Measurements from ENCODE around the gene RAB37. TPM values are rescaled to one million over a fixed set of nuclear protein-coding genes. Genes with fewer than 3 reads are reported as not detected.

Gene RAB37
- total RNA-seq, 1 experiment from 2014 or later, result 2.5 TPM

DNA sequence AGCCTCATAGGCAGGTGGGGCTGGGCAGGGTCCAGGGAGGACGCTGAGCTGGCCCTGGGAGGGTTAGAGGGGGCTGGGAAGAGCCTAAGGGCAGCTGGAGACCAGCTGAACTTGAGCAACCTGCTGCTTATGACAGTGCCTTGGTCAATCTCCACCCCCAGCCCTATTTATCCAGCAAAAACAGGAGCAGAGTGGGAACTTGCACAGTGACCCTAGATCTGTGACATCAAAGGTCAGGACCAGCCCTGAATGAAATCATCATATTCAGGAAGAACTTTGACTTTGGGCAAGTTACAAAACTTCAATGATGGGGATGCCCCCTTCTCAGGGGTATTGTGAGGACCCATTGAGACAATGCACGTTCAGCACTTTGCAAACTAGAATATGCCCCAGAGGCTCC is 33.7 kb upstream of the RAB37 start:
- Histone ChIP-seq H2BK12ac (ENCODE audit: insufficient read length, low read depth, low read length) (no peak overlapping the region), H3K79me1 (ENCODE audit: insufficient read depth, low read depth, low read length, poor library complexity, severe bottlenecking) (no peaks in the 10 kb centered on the region), H4K8ac (replicated peaks; ENCODE audit: insufficient read length, low read depth, low read length) (no peak overlapping the region), H3K4me2 (ENCODE audit: insufficient read depth, insufficient read length, low read length) (no peak overlapping the region), H2BK15ac (ENCODE audit: low read depth, low read length) (no peak overlapping the region), H4K5ac (ENCODE audit: insufficient read length, low read depth, low read length) (no peak overlapping the region), H3K27me3 (ENCODE audit: insufficient read depth, low read length) (peaks cover 2% of the 10 kb centered on the region; the same call in 1 of the 2 replicates), H4K91ac (ENCODE audit: insufficient read length, low read depth, low read length) (no peak overlapping the region), H3K9ac (ENCODE audit: extremely low read depth, insufficient read length, low read length) (no peak overlapping the region), H3K79me2 (ENCODE audit: insufficient read depth, low read length) (no peaks in the 10 kb centered on the region), H2BK120ac (ENCODE audit: low read depth, low read length, poor library complexity, severe bottlenecking) (no peak overlapping the region), H3K27ac (ENCODE audit: insufficient read length, low read depth, low read length) (no peak overlapping the region), H3K23me2 (ENCODE audit: insufficient read length, low read depth, low read length, poor library complexity, severe bottlenecking) (no peaks in the 10 kb centered on the region), H4K20me1 (ENCODE audit: control insufficient read depth, insufficient read depth, insufficient read length) (no peaks in the 10 kb centered on the region), H3T11ph (ENCODE audit: low read length) (no peak overlapping the region), H3K9me3 (ENCODE audit: control insufficient read depth, low read depth, low read length) (no peaks in the 10 kb centered on the region), H3K23ac (ENCODE audit: insufficient read length, low read depth, low read length) (no peak overlapping the region), H2BK20ac (ENCODE audit: low read depth, low read length, poor library complexity, severe bottlenecking) (no peak overlapping the region), H2BK5ac (ENCODE audit: insufficient read length, low read length) (no peak overlapping the region), H3K4me1 (ENCODE audit: insufficient read depth, low read length) (no peaks in the 10 kb centered on the region), H2AK5ac (ENCODE audit: insufficient read length, low read length) (no peak overlapping the region), H3K14ac (ENCODE audit: insufficient read depth, low read length) (no peak overlapping the region; the same call in 1 of the 2 replicates), H3K56ac (ENCODE audit: insufficient read length, low read depth, low read length) (no peak overlapping the region), H3K18ac (ENCODE audit: insufficient read length, low read depth, low read length) (no peak overlapping the region), H3K4ac (ENCODE audit: low read depth, low read length) (no peak overlapping the region), H2AFZ (ENCODE audit: low read length) (no peak overlapping the region)
- no peak for DNase-seq
- no peak overlapping the region for H3K4me3 Mint-ChIP-seq
- TF ChIP-seq, protein P1, sequence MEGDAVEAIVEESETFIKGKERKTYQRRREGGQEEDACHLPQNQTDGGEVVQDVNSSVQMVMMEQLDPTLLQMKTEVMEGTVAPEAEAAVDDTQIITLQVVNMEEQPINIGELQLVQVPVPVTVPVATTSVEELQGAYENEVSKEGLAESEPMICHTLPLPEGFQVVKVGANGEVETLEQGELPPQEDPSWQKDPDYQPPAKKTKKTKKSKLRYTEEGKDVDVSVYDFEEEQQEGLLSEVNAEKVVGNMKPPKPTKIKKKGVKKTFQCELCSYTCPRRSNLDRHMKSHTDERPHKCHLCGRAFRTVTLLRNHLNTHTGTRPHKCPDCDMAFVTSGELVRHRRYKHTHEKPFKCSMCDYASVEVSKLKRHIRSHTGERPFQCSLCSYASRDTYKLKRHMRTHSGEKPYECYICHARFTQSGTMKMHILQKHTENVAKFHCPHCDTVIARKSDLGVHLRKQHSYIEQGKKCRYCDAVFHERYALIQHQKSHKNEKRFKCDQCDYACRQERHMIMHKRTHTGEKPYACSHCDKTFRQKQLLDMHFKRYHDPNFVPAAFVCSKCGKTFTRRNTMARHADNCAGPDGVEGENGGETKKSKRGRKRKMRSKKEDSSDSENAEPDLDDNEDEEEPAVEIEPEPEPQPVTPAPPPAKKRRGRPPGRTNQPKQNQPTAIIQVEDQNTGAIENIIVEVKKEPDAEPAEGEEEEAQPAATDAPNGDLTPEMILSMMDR (conservative IDR thresholded peaks at IDR 0.05), result no peak
- no peaks in the 10 kb centered on the region for H3K36me3 Mint-ChIP-seq (ENCODE audit: insufficient read depth in 1 of 3, low read depth in 3 of 3)
- H3K9me3 Mint-ChIP-seq, result no peaks in the 10 kb centered on the region
- H3K27me3 Mint-ChIP-seq (ENCODE audit: low read depth), result peaks cover 42% of the 10 kb centered on the region
- no CpG with 5 or more reads among the region's 2 CpGs for WGBS (ENCODE audit: extremely low coverage, insufficient read length, low lambda C conversion rate)
- H3K4me1 Mint-ChIP-seq, result no peaks in the 10 kb centered on the region
- H3K27ac Mint-ChIP-seq, result no peak overlapping the region

All from H9 (cell line).